Right lobe of liver (tissue), 6 donors: ENCODE data around the gene CACNG4. TPM values are rescaled to one million over a fixed set of nuclear protein-coding genes. Genes with fewer than 3 reads are reported as not detected.

ENCODE experiments used
- ATAC-seq, 4 donors: fragments of 200-7000 bp; cut with Tn5 transposase; one replicate each; pipeline ENCODE4 v1.9.1; 2020; ENCODE audit warnings: mild to moderate bottlenecking in 4 of 4, moderate library complexity in 4 of 4
- DNase-seq, 3 donors: peaks; one replicate each; pipeline ENCODE4 v3.0.0-alpha.2; 2020
- H3K27ac ChIP-seq, 3 donors: fragments of 200-600 bp; one replicate each; pipeline ENCODE4 v1.8.0; 2022
- H3K27me3 ChIP-seq, 2 donors: fragments of 200-600 bp; one replicate each; pipeline ENCODE4 v1.8.0; 2022
- H3K36me3 ChIP-seq, 4 donors: fragments of 200-600 bp; sonication (generic) in 1 of 4; one replicate each; pipeline versions ENCODE4 v1.5.1 to v1.8.0; 2017 to 2022; ENCODE audit warnings: control low read depth in 1 of 4
- H3K4me1 ChIP-seq, 4 donors: fragments of 200-600 bp; sonication (generic) in 1 of 4; one replicate each; pipeline versions ENCODE4 v1.5.1 to v1.8.0; 2017 to 2022; ENCODE audit warnings: control low read depth in 1 of 4
- H3K4me3 ChIP-seq, 3 donors: fragments of 200-600 bp; one replicate each; pipeline ENCODE4 v1.8.0; 2022
- H3K9me3 ChIP-seq, 4 donors: fragments of 200-600 bp; sonication (generic) in 1 of 4; one replicate each; pipeline versions ENCODE4 v1.5.1 to v1.8.0; 2017 to 2022; ENCODE audit warnings: control low read depth in 1 of 4
- POLR2A ChIP-seq: fragments of 450-650 bp; IDR thresholded peaks from one replicate; pipeline ENCODE4 v1.6.1; 2017; ENCODE audit warnings: antibody characterized with exemption, mild to moderate bottlenecking
- WGBS: methylation state at CpG from one replicate; pipeline ENCODE4 v1.1.6; 2018; ENCODE audit warnings: low coverage, low lambda C conversion rate; ENCODE audit not compliant: insufficient coverage; ENCODE audit errors: missing lambda C conversion rate; 5-methylcytosine and 5-hydroxymethylcytosine counted together
- intact Hi-C, 2 donors: fragments of 100-400 bp; cut with DNase I; formaldehyde crosslinking; loops; one replicate each; pipeline versions ENCODE4 v1.11.2 to v1.14.1; 2022
- total RNA-seq, 6 experiments: library from RNA; depleted of rRNA in 2 of 6; stranded (reverse); fragments of >200 nt in 2 of 6; fragmentation: NEBNext Ultra II Directional in 3 of 6; extraction: Animal tissue kit (Norgen Biotek cat#: 25700) in 3 of 6; gene quantifications; one replicate each; pipeline versions ENCODE4 v1.1.0 to v1.2.4, GENCODE V29; 2016 to 2023
- TF ChIP-seq, protein P1 (sequence below), 4 donors: fragments of 200-600 bp in 3 of 4; fragments of 450-650 bp in 1 of 4; IDR thresholded peaks; one replicate each; pipeline versions ENCODE4 v1.5.1 to v1.8.0; 2016 to 2022; ENCODE audit warnings: antibody characterized with exemption in 4 of 4, mild to moderate bottlenecking in 2 of 4
- donor health status: DM: no; HTN: yes; CAD: no.
- donor health status: DM: no; HTN: no; CAD: no.
- donor health status: DM: no; HTN: no; CAD: no.
- donor health status: DM: no; HTN: yes; CAD: no.
- donor health status: DM: no; HTN: yes; CAD: no.

The CACNG4 gene
- total RNA-seq, 6 experiments from 2014 or later = not detected

DNA sequence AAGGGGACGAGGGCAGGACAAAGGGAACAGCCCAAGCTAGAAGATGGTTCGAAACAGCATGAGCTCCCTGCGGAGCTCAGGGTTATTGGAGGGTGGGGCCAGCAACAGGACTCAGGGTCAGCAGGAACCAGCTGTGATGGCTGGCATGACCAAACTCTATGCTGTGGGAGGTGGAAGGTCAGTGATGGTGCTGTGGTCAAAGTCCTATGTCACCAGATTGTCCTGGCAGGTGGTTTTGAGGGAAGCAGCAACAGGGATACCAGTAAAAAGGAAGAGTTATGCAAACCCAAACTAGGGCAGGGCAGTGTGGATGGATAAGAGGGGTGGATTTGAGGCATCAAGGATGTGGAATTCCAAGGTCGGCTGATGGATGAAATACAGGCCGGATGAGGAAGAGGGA lies 32.4 kb downstream of the CACNG4 start:
- Histone ChIP-seq H3K4me3 (no peak overlapping the region), H3K27me3 (no peaks in the 10 kb centered on the region), H3K36me3 (no peaks in the 10 kb centered on the region), H3K9me3 (no peaks in the 10 kb centered on the region), H3K4me1 (no peaks in the 10 kb centered on the region), H3K27ac (no peak overlapping the region)
- DNase-seq (no peak), ATAC-seq (peak in 3 of 4 donors; percentile 23 to 74 (median 65))
- intact Hi-C loops = no loop called here
- TF ChIP-seq, protein P1, sequence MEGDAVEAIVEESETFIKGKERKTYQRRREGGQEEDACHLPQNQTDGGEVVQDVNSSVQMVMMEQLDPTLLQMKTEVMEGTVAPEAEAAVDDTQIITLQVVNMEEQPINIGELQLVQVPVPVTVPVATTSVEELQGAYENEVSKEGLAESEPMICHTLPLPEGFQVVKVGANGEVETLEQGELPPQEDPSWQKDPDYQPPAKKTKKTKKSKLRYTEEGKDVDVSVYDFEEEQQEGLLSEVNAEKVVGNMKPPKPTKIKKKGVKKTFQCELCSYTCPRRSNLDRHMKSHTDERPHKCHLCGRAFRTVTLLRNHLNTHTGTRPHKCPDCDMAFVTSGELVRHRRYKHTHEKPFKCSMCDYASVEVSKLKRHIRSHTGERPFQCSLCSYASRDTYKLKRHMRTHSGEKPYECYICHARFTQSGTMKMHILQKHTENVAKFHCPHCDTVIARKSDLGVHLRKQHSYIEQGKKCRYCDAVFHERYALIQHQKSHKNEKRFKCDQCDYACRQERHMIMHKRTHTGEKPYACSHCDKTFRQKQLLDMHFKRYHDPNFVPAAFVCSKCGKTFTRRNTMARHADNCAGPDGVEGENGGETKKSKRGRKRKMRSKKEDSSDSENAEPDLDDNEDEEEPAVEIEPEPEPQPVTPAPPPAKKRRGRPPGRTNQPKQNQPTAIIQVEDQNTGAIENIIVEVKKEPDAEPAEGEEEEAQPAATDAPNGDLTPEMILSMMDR (IDR thresholded peaks at IDR 0.05) = no peak
- 90% methylated on average over 5 of the region's 5 CpGs for WGBS

DNA sequence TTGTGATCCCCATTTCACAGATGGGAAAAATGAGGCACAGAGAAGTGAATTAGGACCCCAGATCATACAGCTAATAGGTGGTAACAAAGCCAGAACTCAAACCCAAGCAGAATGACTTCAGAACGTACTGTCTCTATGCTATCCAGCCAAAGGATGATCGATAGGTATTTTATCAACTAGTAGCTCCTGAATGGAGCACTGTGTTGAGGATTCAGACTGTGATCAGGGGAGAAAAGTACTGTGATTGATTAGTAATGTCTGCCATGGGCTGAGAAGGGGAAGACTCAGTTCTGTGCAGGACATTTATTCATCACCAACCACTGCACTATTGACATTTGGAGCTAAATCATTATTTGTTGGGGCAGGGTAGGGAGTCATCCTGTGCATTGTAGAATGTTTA lies 38.7 kb downstream of the CACNG4 start:
- Histone ChIP-seq H3K4me3 (no peak overlapping the region), H3K9me3 (no peaks in the 10 kb centered on the region), H3K36me3 (no peaks in the 10 kb centered on the region), H3K27me3 (no peaks in the 10 kb centered on the region), H3K4me1 (no peaks in the 10 kb centered on the region), H3K27ac (no peak overlapping the region)
- intact Hi-C loops = no loop called here
- no peak for TF ChIP-seq POLR2A
- TF ChIP-seq, protein P1 (IDR thresholded peaks at IDR 0.05) = no peak
- DNase-seq (no peak), ATAC-seq (no peak)
- 95% methylated on average over 2 of the region's 2 CpGs for WGBS

DNA sequence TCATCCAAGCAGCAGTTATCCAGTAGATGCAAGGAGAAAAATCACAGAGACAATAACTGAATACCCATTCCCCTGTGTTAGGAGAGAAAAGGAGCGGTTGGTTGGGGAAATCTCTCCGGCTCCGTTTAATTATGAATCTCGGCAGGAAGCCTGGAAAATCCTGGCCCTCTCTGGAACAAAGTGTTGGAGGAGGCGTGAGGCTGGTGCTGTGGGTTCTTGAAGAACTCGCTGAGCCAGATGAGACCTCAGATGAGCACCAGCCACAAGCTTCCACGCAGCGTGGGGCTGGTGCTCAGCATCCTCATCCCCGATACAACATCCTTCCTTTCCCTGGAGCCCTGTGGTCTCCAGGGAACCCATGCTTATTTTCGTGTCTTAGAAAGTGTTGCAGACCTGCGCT lies 39.7 kb downstream of the CACNG4 start:
- no peaks in the 10 kb centered on the region for H3K27me3 ChIP-seq
- TF ChIP-seq POLR2A = no peak
- TF ChIP-seq, protein P1 (IDR thresholded peaks at IDR 0.05) = no peak
- H3K4me1 ChIP-seq = no peaks in the 10 kb centered on the region
- DNase-seq (no peak), ATAC-seq (no peak)
- H3K4me3 ChIP-seq = no peak overlapping the region
- 86% methylated on average over 1 of the region's 11 CpGs for WGBS
- no peak overlapping the region for H3K27ac ChIP-seq
- no peaks in the 10 kb centered on the region for H3K36me3 ChIP-seq
- no peaks in the 10 kb centered on the region for H3K9me3 ChIP-seq
- intact Hi-C loops = no loop called here

DNA sequence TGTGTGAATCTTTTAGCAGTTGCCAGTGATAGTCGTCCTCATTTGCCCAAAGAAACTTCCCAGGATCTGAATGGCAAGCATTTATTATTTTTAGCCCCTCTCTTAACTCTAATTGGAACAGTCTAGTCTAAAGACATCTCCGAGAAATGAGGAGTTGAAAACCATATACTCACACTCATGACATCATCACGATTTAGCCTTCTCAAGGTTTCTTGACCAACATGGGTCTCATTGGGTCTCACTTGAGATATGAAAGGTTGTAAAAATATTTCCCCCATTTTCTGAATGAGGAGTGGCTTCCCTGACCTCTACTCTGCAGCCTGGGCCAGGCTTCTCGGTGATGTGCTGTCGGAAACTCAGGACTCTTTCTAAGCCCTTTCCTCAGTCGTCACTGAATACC lies 42.8 kb downstream of the CACNG4 start:
- no peaks in the 10 kb centered on the region for H3K4me1 ChIP-seq
- no peak for TF ChIP-seq POLR2A
- TF ChIP-seq, protein P1 (IDR thresholded peaks at IDR 0.05) = no peak
- ATAC-seq (no peak), DNase-seq (no peak)
- no peaks in the 10 kb centered on the region for H3K36me3 ChIP-seq
- no peaks in the 10 kb centered on the region for H3K27me3 ChIP-seq
- 70% methylated on average over 6 of the region's 6 CpGs for WGBS
- intact Hi-C loops = no loop called here
- H3K4me3 ChIP-seq = no peak overlapping the region
- no peaks in the 10 kb centered on the region for H3K9me3 ChIP-seq
- no peak overlapping the region for H3K27ac ChIP-seq

DNA sequence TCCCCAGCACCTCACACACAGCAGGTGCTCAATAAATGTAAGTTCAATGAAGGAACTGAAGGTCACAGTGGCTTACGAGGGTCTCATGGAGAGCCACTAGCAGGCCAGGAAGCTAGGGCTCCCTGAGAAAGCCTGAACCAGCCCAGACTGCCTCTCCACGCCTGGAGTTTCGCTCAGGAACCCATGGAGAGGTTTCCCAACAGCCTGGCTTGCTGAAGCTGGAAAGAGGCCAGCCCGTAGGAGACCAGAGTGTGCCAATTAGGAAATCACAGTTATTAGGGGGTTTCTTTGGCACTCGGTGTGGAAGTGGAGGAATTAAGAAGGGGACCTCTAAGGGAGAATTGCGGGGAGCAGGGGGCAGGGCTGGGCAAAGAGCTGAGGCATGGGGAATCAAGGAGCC lies 43.6 kb downstream of the CACNG4 start:
- Histone ChIP-seq H3K4me3 (no peak overlapping the region), H3K9me3 (no peaks in the 10 kb centered on the region), H3K27me3 (no peaks in the 10 kb centered on the region), H3K27ac (no peak overlapping the region), H3K4me1 (no peaks in the 10 kb centered on the region), H3K36me3 (no peaks in the 10 kb centered on the region)
- no peak for TF ChIP-seq POLR2A
- TF ChIP-seq, protein P1 (IDR thresholded peaks at IDR 0.05) = no peak
- intact Hi-C loops = no loop called here
- ATAC-seq (peak in 3 of 4 donors; percentile 24 to 30 (median 26)), DNase-seq (no peak)
- 55% methylated on average over 5 of the region's 6 CpGs for WGBS
